ENCODE measurements around the gene TMEM125. TPM values are rescaled to one million over a fixed set of nuclear protein-coding genes. Genes with fewer than 3 reads are reported as not detected.

Gene TMEM125
- total RNA-seq, 2 donors from 2014 or later = 0.18 TPM; not detected in 1

Other genes starting within 250 kb of the TMEM125 start
- gene EBNA1BP2, start 97.7 kb upstream of the TMEM125 start, total RNA-seq = 10 to 100 TPM; 50.2 to 83.4 TPM
- gene CFAP57, start 97.7 kb upstream of the TMEM125 start, total RNA-seq = under 1 TPM; 0.37 to 0.61 TPM
- not detected for gene C1orf210, start 15.6 kb downstream of the TMEM125 start, total RNA-seq
- under 1 TPM; 0.36 to 0.49 TPM for gene TIE1, start 31.0 kb downstream of the TMEM125 start, total RNA-seq
- gene MPL, start 67.8 kb downstream of the TMEM125 start, total RNA-seq = not detected
- gene CDC20, start 89.0 kb downstream of the TMEM125 start, total RNA-seq = 100 to 1,000 TPM; 127 to 328 TPM
- gene ELOVL1, start 98.0 kb downstream of the TMEM125 start, total RNA-seq = 10 to 100 TPM; 53.2 to 61.0 TPM
- 10 to 100 TPM; 32.8 to 53.9 TPM for gene MED8, start 119.8 kb downstream of the TMEM125 start, total RNA-seq
- 10 to 100 TPM; 52.1 to 52.2 TPM for gene SZT2, start 119.9 kb downstream of the TMEM125 start, total RNA-seq
- gene HYI, start 183.9 kb downstream of the TMEM125 start, total RNA-seq = 10 to 100 TPM in 1 of 2 donors, 1 to 10 TPM in 1; 9.2 to 26.3 TPM